ENCODE measurements around the gene CLIC5. TPM values are rescaled to one million over a fixed set of nuclear protein-coding genes. Genes with fewer than 3 reads are reported as not detected.

Gene CLIC5
- total RNA-seq, 1 experiment from 2014 or later = not detected

- POLR2A ChIA-PET = interaction anchor here (0.7 kb wide), 1 partner anchor 61 kb away, joined by 3 read pairs; no protein-coding TSS in a partner anchor
- Mint-ChIP-seq H3K4me3 (ENCODE audit: unreplicated experiment) (no peak overlapping the region), H3K4me1 (ENCODE audit: insufficient read depth, unreplicated experiment) (no peaks in the 10 kb centered on the region), H3K9me3 (ENCODE audit: unreplicated experiment) (no peaks in the 10 kb centered on the region), H3K27ac (ENCODE audit: low read depth, unreplicated experiment) (no peak overlapping the region), H3K36me3 (ENCODE audit: insufficient read depth, unreplicated experiment) (no peaks in the 10 kb centered on the region), H3K27me3 (ENCODE audit: insufficient read depth, unreplicated experiment) (no peaks in the 10 kb centered on the region)
- intact Hi-C loops (cut with micrococcal nuclease) = no loop called here
- no TSS peak for BruUV-seq (replicated peaks)
- DNase-seq (ENCODE audit: unreplicated experiment) = no peak
- no peak for TF ChIP-seq CTCF (IDR thresholded peaks at IDR 0.05; ENCODE audit: unreplicated experiment)
- CTCF ChIA-PET = interaction anchor here (0.6 to 1.2 kb wide), 5 partner anchors 12 to 1250 kb away, joined by 3 to 4 read pairs (median 3); no protein-coding TSS in a partner anchor
Observed at GRCh38 chr6:45880676-45881075, 135.0 kb downstream of the CLIC5 start.

GRCh38 chr6:45880159-45880558, 135.5 kb downstream of the CLIC5 start:
- BruUV-seq (replicated peaks) = no TSS peak
- no peaks in the 10 kb centered on the region for H3K36me3 Mint-ChIP-seq (ENCODE audit: insufficient read depth, unreplicated experiment)
- H3K27ac Mint-ChIP-seq (ENCODE audit: low read depth, unreplicated experiment) = no peak overlapping the region
- intact Hi-C loops (cut with micrococcal nuclease) = no loop called here
- no peak for TF ChIP-seq CTCF (IDR thresholded peaks at IDR 0.05; ENCODE audit: unreplicated experiment)
- ChIA-PET POLR2A (interaction anchor here (0.7 kb wide), 1 partner anchor 60 kb away, joined by 3 read pairs; no protein-coding TSS in a partner anchor), CTCF (interaction anchor here (0.7 to 1.2 kb wide), 5 partner anchors 12 to 1405 kb away, joined by 3 to 4 read pairs (median 3); no protein-coding TSS in a partner anchor)
- H3K27me3 Mint-ChIP-seq (ENCODE audit: insufficient read depth, unreplicated experiment) = no peaks in the 10 kb centered on the region
- DNase-seq (ENCODE audit: unreplicated experiment) = no peak
- H3K4me3 Mint-ChIP-seq (ENCODE audit: unreplicated experiment) = no peak overlapping the region
- H3K9me3 Mint-ChIP-seq (ENCODE audit: unreplicated experiment) = no peaks in the 10 kb centered on the region
- H3K4me1 Mint-ChIP-seq (ENCODE audit: insufficient read depth, unreplicated experiment) = no peaks in the 10 kb centered on the region

GRCh38 chr6:45877970-45878590, 137.6 kb downstream of the CLIC5 start:
- Mint-ChIP-seq H3K4me1 (ENCODE audit: insufficient read depth, unreplicated experiment) (no peaks in the 10 kb centered on the region), H3K36me3 (ENCODE audit: insufficient read depth, unreplicated experiment) (peaks cover 6% of the 10 kb centered on the region), H3K27ac (ENCODE audit: low read depth, unreplicated experiment) (no peak overlapping the region), H3K9me3 (ENCODE audit: unreplicated experiment) (no peaks in the 10 kb centered on the region), H3K4me3 (ENCODE audit: unreplicated experiment) (no peak overlapping the region), H3K27me3 (ENCODE audit: insufficient read depth, unreplicated experiment) (peaks cover 11% of the 10 kb centered on the region)
- ChIA-PET CTCF (no interaction called here), POLR2A (no interaction called here)
- BruUV-seq (replicated peaks) = no TSS peak
- no peak for TF ChIP-seq CTCF (IDR thresholded peaks at IDR 0.05; ENCODE audit: unreplicated experiment)
- no peak for DNase-seq (ENCODE audit: unreplicated experiment)
- intact Hi-C loops (cut with micrococcal nuclease) = no loop called here

GRCh38 chr6:45872827-45873365, 142.8 kb downstream of the CLIC5 start:
- Mint-ChIP-seq H3K4me1 (ENCODE audit: insufficient read depth, unreplicated experiment) (no peaks in the 10 kb centered on the region), H3K36me3 (ENCODE audit: insufficient read depth, unreplicated experiment) (peaks cover 6% of the 10 kb centered on the region), H3K4me3 (ENCODE audit: unreplicated experiment) (no peak overlapping the region), H3K9me3 (ENCODE audit: unreplicated experiment) (no peaks in the 10 kb centered on the region), H3K27ac (ENCODE audit: low read depth, unreplicated experiment) (no peak overlapping the region), H3K27me3 (ENCODE audit: insufficient read depth, unreplicated experiment) (peaks cover 13% of the 10 kb centered on the region)
- POLR2A ChIA-PET = no interaction called here
- DNase-seq (ENCODE audit: unreplicated experiment) = no peak
- CTCF ChIA-PET = no interaction called here
- BruUV-seq (replicated peaks) = no TSS peak
- TF ChIP-seq CTCF (IDR thresholded peaks at IDR 0.05; ENCODE audit: unreplicated experiment) = no peak
- intact Hi-C loops (cut with micrococcal nuclease) = no loop called here

Data from MCF 10A (cell line).